Loucy (cell line): Measurements from ENCODE around the gene GSK3B.

Experiments used
- EZH2phosphoT487 ChIP-seq: fragments of 200-600 bp; IDR thresholded peaks from 2 replicates; pipeline ENCODE4 v1.6.1; 2018; ENCODE audit warnings: antibody characterized with exemption, mild to moderate bottlenecking, moderate library complexity, borderline replicate concordance
- TF ChIP-seq, protein P1 (sequence below): fragments of 200-600 bp; sonication (generic); conservative IDR thresholded peaks from 2 replicates; pipeline ENCODE4 v1.5.1; 2014; ENCODE audit warnings: mild to moderate bottlenecking, antibody characterized with exemption, low read length

DNA sequence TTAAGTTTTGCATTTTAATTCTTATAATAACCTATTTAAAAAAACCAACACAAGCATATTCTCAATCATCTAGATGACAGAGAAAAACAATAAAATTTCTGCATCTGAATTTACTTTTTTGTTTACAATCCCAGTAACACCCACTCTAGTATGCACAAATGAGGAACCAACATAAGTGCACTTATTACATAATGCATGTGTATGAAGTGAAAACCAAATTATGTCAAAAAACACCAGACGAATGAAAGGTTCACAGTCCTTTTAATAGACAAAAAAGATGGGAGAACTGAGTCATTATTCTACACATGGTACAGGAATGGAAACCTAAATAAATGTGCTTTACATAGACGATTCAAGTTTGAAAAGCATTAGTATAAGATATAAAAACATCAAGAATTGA lies 220.6 kb downstream of the GSK3B start:
- TF ChIP-seq, protein P1, sequence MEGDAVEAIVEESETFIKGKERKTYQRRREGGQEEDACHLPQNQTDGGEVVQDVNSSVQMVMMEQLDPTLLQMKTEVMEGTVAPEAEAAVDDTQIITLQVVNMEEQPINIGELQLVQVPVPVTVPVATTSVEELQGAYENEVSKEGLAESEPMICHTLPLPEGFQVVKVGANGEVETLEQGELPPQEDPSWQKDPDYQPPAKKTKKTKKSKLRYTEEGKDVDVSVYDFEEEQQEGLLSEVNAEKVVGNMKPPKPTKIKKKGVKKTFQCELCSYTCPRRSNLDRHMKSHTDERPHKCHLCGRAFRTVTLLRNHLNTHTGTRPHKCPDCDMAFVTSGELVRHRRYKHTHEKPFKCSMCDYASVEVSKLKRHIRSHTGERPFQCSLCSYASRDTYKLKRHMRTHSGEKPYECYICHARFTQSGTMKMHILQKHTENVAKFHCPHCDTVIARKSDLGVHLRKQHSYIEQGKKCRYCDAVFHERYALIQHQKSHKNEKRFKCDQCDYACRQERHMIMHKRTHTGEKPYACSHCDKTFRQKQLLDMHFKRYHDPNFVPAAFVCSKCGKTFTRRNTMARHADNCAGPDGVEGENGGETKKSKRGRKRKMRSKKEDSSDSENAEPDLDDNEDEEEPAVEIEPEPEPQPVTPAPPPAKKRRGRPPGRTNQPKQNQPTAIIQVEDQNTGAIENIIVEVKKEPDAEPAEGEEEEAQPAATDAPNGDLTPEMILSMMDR: no peak
- no peak for TF ChIP-seq EZH2phosphoT487
